ENCODE data around the gene ATP10A. TPM values are rescaled to one million over a fixed set of nuclear protein-coding genes. Genes with fewer than 3 reads are reported as not detected.

Gene ATP10A
- polyA plus RNA-seq, 1 donor (not counting 4 experiments of a cell fraction or from before 2014, with no cell fraction given): not detected

DNA sequence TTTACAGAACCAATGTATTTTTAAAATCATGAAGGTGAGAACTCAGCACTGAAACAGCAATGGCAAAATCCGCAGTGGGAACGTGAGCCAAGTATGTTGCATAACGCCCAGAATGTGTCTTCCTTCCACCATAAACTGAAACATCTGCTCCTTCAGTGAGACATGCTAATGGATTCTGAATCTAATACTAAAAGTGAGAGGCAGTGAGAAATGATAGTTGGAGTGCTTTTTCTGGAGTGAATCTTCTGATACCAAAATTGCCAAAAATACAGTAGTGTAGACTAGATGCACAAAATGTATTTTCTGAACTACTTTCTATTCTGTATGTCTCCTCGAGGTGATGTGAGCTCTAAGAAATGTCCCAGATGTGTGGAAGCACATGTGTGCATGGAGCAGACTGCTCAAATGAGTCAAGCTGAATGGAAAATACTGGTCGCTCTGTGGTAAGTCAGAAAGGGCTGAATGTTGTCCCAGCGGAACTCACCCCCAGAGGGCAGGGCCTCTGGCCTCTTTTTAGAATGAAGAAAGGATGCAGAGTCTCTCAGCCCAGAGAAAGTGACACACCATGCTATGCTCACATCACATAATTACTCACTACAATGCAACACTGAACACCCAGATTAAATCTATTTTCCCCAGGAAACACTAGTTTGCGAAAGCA, 73.0 kb downstream of the ATP10A start:
- Histone ChIP-seq H3K79me2 (ENCODE audit: control insufficient read depth, insufficient read depth, low read length) (no peaks in the 10 kb centered on the region), H3K27me3 (ENCODE audit: control insufficient read depth, extremely low read depth, insufficient read depth, low read length) (no peaks in the 10 kb centered on the region), H3K9me1 (ENCODE audit: control insufficient read depth, extremely low read depth, insufficient read depth, low read length) (no peaks in the 10 kb centered on the region), H3K36me3 (ENCODE audit: control insufficient read depth in 2 of 2, extremely low read depth in 1 of 2, insufficient read depth in 2 of 2, low read length in 2 of 2) (no peaks in the 10 kb centered on the region), H3K27ac (ENCODE audit: control insufficient read depth, insufficient read depth, low read length) (no peak overlapping the region), H2AFZ (ENCODE audit: control insufficient read depth, low read length) (no peak overlapping the region), H3K4me2 (ENCODE audit: control insufficient read depth, extremely low read depth, insufficient read depth, low read depth, low read length) (no peak overlapping the region), H3K9me3 (ENCODE audit: control insufficient read depth, low read depth, low read length) (peaks cover 12% of the 10 kb centered on the region), H3K9ac (ENCODE audit: control insufficient read depth, extremely low read depth, insufficient read depth, low read length) (no peak overlapping the region), H4K20me1 (ENCODE audit: control insufficient read depth, extremely low read depth, insufficient read depth, low read length) (no peaks in the 10 kb centered on the region), H3K4me3 (ENCODE audit: control insufficient read depth in 2 of 3, extremely low read depth in 1 of 3, insufficient read depth in 2 of 3, low read depth in 1 of 3, low read length in 3 of 3) (no peak overlapping the region), H3K4me1 (ENCODE audit: control insufficient read depth, extremely low read depth, insufficient read depth, low read length) (no peaks in the 10 kb centered on the region)
- dilution Hi-C loops (cut with MboI; ENCODE audit: extremely low pct_ligation_motif_present, low sequenced_read_pairs): no loop called here
- TF ChIP-seq EZH2 (IDR thresholded peaks at IDR 0.05; ENCODE audit: low read length) (no peak), CTCF (optimal IDR thresholded peaks at IDR 0.05 in 1 of 3, IDR thresholded peaks at IDR 0.05 in 1 of 3, conservative IDR thresholded peaks at IDR 0.05 in 1 of 3; ENCODE audit: extremely low read depth in 1 of 3, insufficient read depth in 2 of 3, low read length in 3 of 3) (no peak)
- DNase-seq (ENCODE audit: low read depth, low spot score): no peak
- FAIRE-seq: no peak

DNA sequence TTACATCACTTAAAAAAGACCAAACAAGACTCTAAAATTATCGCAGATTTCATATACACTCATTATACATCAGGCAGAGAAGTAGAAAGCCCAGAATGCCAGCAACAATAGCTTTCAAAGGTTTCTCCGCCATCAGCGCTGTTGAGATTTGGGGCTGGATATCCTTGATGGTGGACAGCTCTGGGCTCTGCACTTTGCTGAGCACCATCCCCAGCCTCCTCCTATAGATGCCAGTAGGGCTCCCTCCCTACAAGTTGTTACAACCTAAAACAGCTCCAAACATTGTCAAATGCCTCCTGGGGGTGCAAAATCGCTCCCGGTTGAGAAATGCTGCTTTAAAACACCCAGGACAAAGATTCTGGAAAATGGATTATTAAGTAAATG, 73.5 kb downstream of the ATP10A start:
- no peak overlapping the region for H3K4me3 ChIP-seq (ENCODE audit: control insufficient read depth in 2 of 3, extremely low read depth in 1 of 3, insufficient read depth in 2 of 3, low read depth in 1 of 3, low read length in 3 of 3)
- no peak overlapping the region for H3K4me2 ChIP-seq (ENCODE audit: control insufficient read depth, extremely low read depth, insufficient read depth, low read depth, low read length)
- no peaks in the 10 kb centered on the region for H3K27me3 ChIP-seq (ENCODE audit: control insufficient read depth, extremely low read depth, insufficient read depth, low read length)
- no peak for FAIRE-seq
- no peak overlapping the region for H3K9ac ChIP-seq (ENCODE audit: control insufficient read depth, extremely low read depth, insufficient read depth, low read length)
- no peak overlapping the region for H3K27ac ChIP-seq (ENCODE audit: control insufficient read depth, insufficient read depth, low read length)
- H3K9me3 ChIP-seq (ENCODE audit: control insufficient read depth, low read depth, low read length): peaks cover 9% of the 10 kb centered on the region
- H3K36me3 ChIP-seq (ENCODE audit: control insufficient read depth in 2 of 2, extremely low read depth in 1 of 2, insufficient read depth in 2 of 2, low read length in 2 of 2): no peaks in the 10 kb centered on the region
- dilution Hi-C loops (cut with MboI; ENCODE audit: extremely low pct_ligation_motif_present, low sequenced_read_pairs): no loop called here
- no peaks in the 10 kb centered on the region for H3K79me2 ChIP-seq (ENCODE audit: control insufficient read depth, insufficient read depth, low read length)
- H2AFZ ChIP-seq (ENCODE audit: control insufficient read depth, low read length): no peak overlapping the region
- no peak for DNase-seq (ENCODE audit: low read depth, low spot score)
- TF ChIP-seq CTCF (optimal IDR thresholded peaks at IDR 0.05 in 1 of 3, IDR thresholded peaks at IDR 0.05 in 1 of 3, conservative IDR thresholded peaks at IDR 0.05 in 1 of 3; ENCODE audit: extremely low read depth in 1 of 3, insufficient read depth in 2 of 3, low read length in 3 of 3): no peak
- H4K20me1 ChIP-seq (ENCODE audit: control insufficient read depth, extremely low read depth, insufficient read depth, low read length): no peaks in the 10 kb centered on the region
- H3K9me1 ChIP-seq (ENCODE audit: control insufficient read depth, extremely low read depth, insufficient read depth, low read length): no peaks in the 10 kb centered on the region
- no peaks in the 10 kb centered on the region for H3K4me1 ChIP-seq (ENCODE audit: control insufficient read depth, extremely low read depth, insufficient read depth, low read length)
